Panc1 (cell line): ENCODE results near the gene ACSL1. TPM values are rescaled to one million over a fixed set of nuclear protein-coding genes. Genes with fewer than 3 reads are reported as not detected.

ENCODE experiments used
- ATAC-seq: fragments of 200-7000 bp; cut with Tn5 transposase; 2 replicates; pipeline ENCODE4 v1.9.1; 2020; ENCODE audit warnings: mild to moderate bottlenecking, moderate library complexity
- BruUV-seq: library from RNA; stranded (reverse); fragments of 400-500 nt; replicated peaks from 2 replicates; lab custom pipeline; 2021; lab: Mats Ljungman, UMichigan
- CTCF ChIA-PET: fragments of 300-600 bp; sonication (Branson Sonifier 250); formaldehyde crosslinking; loops from one replicate; lab custom pipeline; 2022; ENCODE audit warnings: antibody characterized with exemption; lab: Charles Lee
- POLR2A ChIA-PET: fragments of 300-600 bp; sonication (Branson Sonifier 250); formaldehyde crosslinking; loops from one replicate; lab custom pipeline; 2022; ENCODE audit warnings: antibody characterized with exemption; lab: Charles Lee
- DNase-seq: peaks from one replicate; pipeline ENCODE4 v3.0.0-alpha.2; 2010; ENCODE audit warnings: low read depth, low spot score
- H3K27ac ChIP-seq: 2 replicates; pipeline ENCODE4 v1.5.1; 2011; ENCODE audit warnings: mild to moderate bottlenecking, low read length, inconsistent platforms
- H3K27me3 ChIP-seq: fragments of 200-500 bp; sonication (Bioruptor generic); 2 replicates; pipeline ENCODE4 v1.6.0; 2014; ENCODE audit warnings: low read length, inconsistent platforms; ENCODE audit not compliant: control insufficient read depth, insufficient read depth
- H3K36me3 ChIP-seq: fragments of 200-500 bp; sonication (Bioruptor generic); 2 replicates; pipeline ENCODE4 v1.5.1; 2014; ENCODE audit warnings: inconsistent platforms, mild to moderate bottlenecking, low read length, moderate library complexity; ENCODE audit not compliant: control insufficient read depth, insufficient read depth
- H3K4me1 ChIP-seq: 2 replicates; pipeline ENCODE4 v1.5.1; 2011; ENCODE audit warnings: inconsistent platforms, mild to moderate bottlenecking, low read length, moderate library complexity; ENCODE audit not compliant: control insufficient read depth, insufficient read depth
- H3K4me3 ChIP-seq, 2 experiments: 2 replicates each; pipeline ENCODE4 v1.5.1; 2011 to 2012; ENCODE audit warnings: low read depth in 2 of 2, low read length in 2 of 2, mild to moderate bottlenecking in 2 of 2, inconsistent platforms in 1 of 2, moderate library complexity in 1 of 2
- H3K9me3 ChIP-seq: fragments of 200-500 bp; sonication (Bioruptor generic); 2 replicates; pipeline ENCODE4 v1.5.1; 2014; ENCODE audit warnings: low read depth, mild to moderate bottlenecking, inconsistent platforms, low read length, moderate library complexity; ENCODE audit not compliant: control insufficient read depth, insufficient read depth
- POLR2AphosphoS5 ChIP-seq: IDR thresholded peaks from 2 replicates; pipeline ENCODE4 v1.6.1; 2012; ENCODE audit warnings: mild to moderate bottlenecking, low read depth, low read length, moderate library complexity
- SIN3A ChIP-seq: IDR thresholded peaks from 2 replicates; pipeline ENCODE4 v1.6.1; 2012; ENCODE audit warnings: low read depth, mild to moderate bottlenecking, low read length, moderate library complexity, borderline replicate concordance; ENCODE audit not compliant: insufficient read depth
- TCF7L2 ChIP-seq: IDR thresholded peaks from 2 replicates; pipeline ENCODE4 v1.6.1; 2011; ENCODE audit warnings: mild to moderate bottlenecking, low read depth, low read length, inconsistent platforms
- in situ Hi-C: cut with HindIII; loops from 2 replicates; pipeline ENCODE4 v1.10.0; 2016; ENCODE audit warnings: low sequenced_read_pairs, low pct_unique_long_range_greater_than_20kb
- intact Hi-C: fragments of 100-400 bp; cut with micrococcal nuclease; formaldehyde crosslinking; loops from one replicate; pipeline ENCODE4 v1.10.0; 2022; ENCODE audit not compliant: unreplicated experiment
- total RNA-seq: library from RNA; stranded (reverse); gene quantifications from one replicate; pipeline ENCODE4 v1.2.1, GENCODE V29; 2021; ENCODE audit not compliant: unreplicated experiment
- TF ChIP-seq, protein P1 (sequence below): fragments of 450-650 bp; IDR thresholded peaks from 2 replicates; pipeline ENCODE4 v1.5.1; 2017; ENCODE audit warnings: mild to moderate bottlenecking
- TF ChIP-seq, protein P2 (sequence below), 2 experiments: IDR thresholded peaks; 2 replicates each; pipeline ENCODE4 v1.6.1; 2011 to 2012; ENCODE audit warnings: low read depth in 2 of 2, control low read depth in 1 of 2, low read length in 1 of 2, mild to moderate bottlenecking in 1 of 2, moderate library complexity in 1 of 2; ENCODE audit not compliant: insufficient read depth in 1 of 2

Gene ACSL1
- total RNA-seq, 1 experiment from 2014 or later, result 15.4 TPM

DNA sequence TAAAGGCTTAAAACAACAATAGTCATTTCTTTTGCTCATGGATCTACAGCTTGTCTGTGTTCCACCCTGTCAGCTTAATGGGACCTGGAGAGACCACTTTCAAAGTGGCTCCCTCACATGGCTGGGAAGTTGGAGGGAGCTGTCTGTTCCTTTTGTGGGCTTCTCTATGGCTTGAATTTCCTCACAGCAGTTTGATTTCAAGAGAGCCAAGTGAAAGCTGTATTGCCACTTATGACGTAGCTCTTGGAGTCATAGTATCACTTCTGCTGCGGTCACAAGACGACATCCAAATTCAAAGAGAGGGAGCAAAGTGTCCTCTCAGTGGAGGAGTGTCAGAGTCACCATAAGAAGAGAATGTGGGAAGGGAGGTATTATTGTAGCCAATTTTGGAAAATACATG lies 22.7 kb upstream of the ACSL1 start:
- TF ChIP-seq, protein P1, sequence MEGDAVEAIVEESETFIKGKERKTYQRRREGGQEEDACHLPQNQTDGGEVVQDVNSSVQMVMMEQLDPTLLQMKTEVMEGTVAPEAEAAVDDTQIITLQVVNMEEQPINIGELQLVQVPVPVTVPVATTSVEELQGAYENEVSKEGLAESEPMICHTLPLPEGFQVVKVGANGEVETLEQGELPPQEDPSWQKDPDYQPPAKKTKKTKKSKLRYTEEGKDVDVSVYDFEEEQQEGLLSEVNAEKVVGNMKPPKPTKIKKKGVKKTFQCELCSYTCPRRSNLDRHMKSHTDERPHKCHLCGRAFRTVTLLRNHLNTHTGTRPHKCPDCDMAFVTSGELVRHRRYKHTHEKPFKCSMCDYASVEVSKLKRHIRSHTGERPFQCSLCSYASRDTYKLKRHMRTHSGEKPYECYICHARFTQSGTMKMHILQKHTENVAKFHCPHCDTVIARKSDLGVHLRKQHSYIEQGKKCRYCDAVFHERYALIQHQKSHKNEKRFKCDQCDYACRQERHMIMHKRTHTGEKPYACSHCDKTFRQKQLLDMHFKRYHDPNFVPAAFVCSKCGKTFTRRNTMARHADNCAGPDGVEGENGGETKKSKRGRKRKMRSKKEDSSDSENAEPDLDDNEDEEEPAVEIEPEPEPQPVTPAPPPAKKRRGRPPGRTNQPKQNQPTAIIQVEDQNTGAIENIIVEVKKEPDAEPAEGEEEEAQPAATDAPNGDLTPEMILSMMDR, result no peak
- TF ChIP-seq SIN3A, result no peak
- no peak for TF ChIP-seq TCF7L2
- in situ Hi-C loops (no loop called here), intact Hi-C loops (no loop called here)
- ChIA-PET CTCF (no interaction called here), POLR2A (no interaction called here)
- Histone ChIP-seq H3K27me3 (peaks cover 8% of the 10 kb centered on the region), H3K4me1 (no peaks in the 10 kb centered on the region), H3K27ac (no peak overlapping the region), H3K4me3 (no peak overlapping the region), H3K36me3 (no peaks in the 10 kb centered on the region), H3K9me3 (no peaks in the 10 kb centered on the region)
- no peak for ATAC-seq
- no TSS peak for BruUV-seq
- no peak for DNase-seq

DNA sequence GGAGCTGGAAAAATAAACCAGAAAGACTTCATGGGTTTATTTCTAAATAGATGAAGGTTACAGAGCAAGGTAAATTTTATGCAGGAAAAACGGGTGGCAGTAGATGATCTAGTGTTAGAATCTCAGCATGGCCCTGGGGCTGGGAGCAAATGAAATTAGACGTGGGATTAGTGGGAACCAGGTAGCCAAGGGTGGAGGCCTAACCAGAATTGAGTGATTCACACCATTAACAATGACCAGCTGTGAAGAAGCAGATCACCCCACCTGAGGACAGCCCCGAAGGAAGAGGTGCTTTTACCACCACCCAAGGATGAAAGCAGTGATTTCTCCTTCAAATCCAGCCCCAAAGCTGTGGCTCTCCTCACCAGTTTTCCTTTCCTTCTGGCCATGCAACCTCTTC lies 20.8 kb upstream of the ACSL1 start:
- no peak for TF ChIP-seq POLR2AphosphoS5
- TF ChIP-seq SIN3A, result no peak
- TF ChIP-seq, protein P1, result no peak
- TF ChIP-seq, protein P2, sequence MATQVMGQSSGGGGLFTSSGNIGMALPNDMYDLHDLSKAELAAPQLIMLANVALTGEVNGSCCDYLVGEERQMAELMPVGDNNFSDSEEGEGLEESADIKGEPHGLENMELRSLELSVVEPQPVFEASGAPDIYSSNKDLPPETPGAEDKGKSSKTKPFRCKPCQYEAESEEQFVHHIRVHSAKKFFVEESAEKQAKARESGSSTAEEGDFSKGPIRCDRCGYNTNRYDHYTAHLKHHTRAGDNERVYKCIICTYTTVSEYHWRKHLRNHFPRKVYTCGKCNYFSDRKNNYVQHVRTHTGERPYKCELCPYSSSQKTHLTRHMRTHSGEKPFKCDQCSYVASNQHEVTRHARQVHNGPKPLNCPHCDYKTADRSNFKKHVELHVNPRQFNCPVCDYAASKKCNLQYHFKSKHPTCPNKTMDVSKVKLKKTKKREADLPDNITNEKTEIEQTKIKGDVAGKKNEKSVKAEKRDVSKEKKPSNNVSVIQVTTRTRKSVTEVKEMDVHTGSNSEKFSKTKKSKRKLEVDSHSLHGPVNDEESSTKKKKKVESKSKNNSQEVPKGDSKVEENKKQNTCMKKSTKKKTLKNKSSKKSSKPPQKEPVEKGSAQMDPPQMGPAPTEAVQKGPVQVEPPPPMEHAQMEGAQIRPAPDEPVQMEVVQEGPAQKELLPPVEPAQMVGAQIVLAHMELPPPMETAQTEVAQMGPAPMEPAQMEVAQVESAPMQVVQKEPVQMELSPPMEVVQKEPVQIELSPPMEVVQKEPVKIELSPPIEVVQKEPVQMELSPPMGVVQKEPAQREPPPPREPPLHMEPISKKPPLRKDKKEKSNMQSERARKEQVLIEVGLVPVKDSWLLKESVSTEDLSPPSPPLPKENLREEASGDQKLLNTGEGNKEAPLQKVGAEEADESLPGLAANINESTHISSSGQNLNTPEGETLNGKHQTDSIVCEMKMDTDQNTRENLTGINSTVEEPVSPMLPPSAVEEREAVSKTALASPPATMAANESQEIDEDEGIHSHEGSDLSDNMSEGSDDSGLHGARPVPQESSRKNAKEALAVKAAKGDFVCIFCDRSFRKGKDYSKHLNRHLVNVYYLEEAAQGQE (IDR thresholded peaks at IDR 0.05; ENCODE audit: insufficient read depth in 1 of 2, low read depth in 2 of 2, low read length in 1 of 2), result no peak
- TF ChIP-seq TCF7L2, result no peak
- Histone ChIP-seq H3K4me1 (no peaks in the 10 kb centered on the region), H3K36me3 (no peaks in the 10 kb centered on the region), H3K4me3 (no peak overlapping the region), H3K27me3 (peaks cover 8% of the 10 kb centered on the region), H3K9me3 (no peaks in the 10 kb centered on the region), H3K27ac (no peak overlapping the region)
- no TSS peak for BruUV-seq
- intact Hi-C loops, result no loop called here
- no peak for ATAC-seq
- DNase-seq, result no peak
- ChIA-PET CTCF (interaction anchor here (0.7 kb wide), 1 partner anchor 45 kb away, joined by 7 read pairs; no protein-coding TSS in a partner anchor), POLR2A (no interaction called here)
- in situ Hi-C loops, result no loop called here
